WTC11 (cell line): ENCODE results near the gene NID2. TPM values are rescaled to one million over a fixed set of nuclear protein-coding genes. Genes with fewer than 3 reads are reported as not detected.

Experiments used
- ATAC-seq: fragments of 200-7000 bp; cut with Tn5 transposase; 2 replicates; pipeline ENCODE4 v1.10.0; 2021; ENCODE audit warnings: mild to moderate bottlenecking, moderate library complexity
- CTCF ChIA-PET: fragments of 300-600 bp; sonication (Branson Sonifier 250); formaldehyde crosslinking; loops from one replicate; lab custom pipeline; 2021; ENCODE audit warnings: antibody characterized with exemption; lab: Charles Lee
- POLR2A ChIA-PET: fragments of 350-600 bp; sonication (Branson Sonifier 250); formaldehyde crosslinking; loops from one replicate; lab custom pipeline; 2021; ENCODE audit warnings: antibody characterized with exemption; lab: Charles Lee
- DNase-seq: peaks from one replicate; pipeline ENCODE4 v3.0.0; 2021; ENCODE audit warnings: low spot score
- H3K27ac Mint-ChIP-seq: 2 replicates; pipeline ENCODE4 v1.8.0; 2021; ENCODE audit warnings: mixed read lengths
- H3K27me3 Mint-ChIP-seq: 2 replicates; pipeline ENCODE4 v1.8.0; 2021; ENCODE audit warnings: low read depth, mild to moderate bottlenecking, moderate library complexity, mixed read lengths
- H3K36me3 Mint-ChIP-seq: 2 replicates; pipeline ENCODE4 v1.8.0; 2021; ENCODE audit warnings: mixed read lengths
- H3K4me1 Mint-ChIP-seq: 2 replicates; pipeline ENCODE4 v1.8.0; 2022; ENCODE audit warnings: mixed read lengths
- H3K4me3 Mint-ChIP-seq: 2 replicates; pipeline ENCODE4 v1.8.0; 2021; ENCODE audit warnings: mild to moderate bottlenecking, moderate library complexity, mixed read lengths
- H3K9me3 Mint-ChIP-seq: 2 replicates; pipeline ENCODE4 v1.8.0; 2021; ENCODE audit warnings: mixed read lengths
- ARID4B ChIP-seq: sonication (generic); formaldehyde crosslinking; IDR thresholded peaks from 2 replicates; pipeline ENCODE4 v1.8.0; 2023; ENCODE audit warnings: missing genetic modification reagents, mild to moderate bottlenecking, borderline replicate concordance
- CDX4 ChIP-seq: fragments of 250-450 bp; sonication (Bioruptor Pico); IDR thresholded peaks from 2 replicates; pipeline ENCODE4 v1.9.0; 2021; ENCODE audit warnings: moderate library complexity, mild to moderate bottlenecking, inconsistent platforms, borderline replicate concordance
- CREB1 ChIP-seq: sonication (generic); formaldehyde crosslinking; IDR thresholded peaks from 2 replicates; pipeline ENCODE4 v1.8.0; 2023; ENCODE audit warnings: mild to moderate bottlenecking, missing genetic modification reagents
- E2F5 ChIP-seq: sonication (generic); formaldehyde crosslinking; IDR thresholded peaks from 2 replicates; pipeline ENCODE4 v1.8.1; 2022; ENCODE audit warnings: mild to moderate bottlenecking, moderate library complexity, missing genetic modification reagents
- ELF4 ChIP-seq: sonication (generic); formaldehyde crosslinking; IDR thresholded peaks from 2 replicates; pipeline ENCODE4 v1.8.1; 2022; ENCODE audit warnings: low read depth, mild to moderate bottlenecking, moderate library complexity, missing genetic modification reagents
- ERG ChIP-seq: fragments of 250-450 bp; sonication (Bioruptor Pico); IDR thresholded peaks from 2 replicates; pipeline ENCODE4 v1.8.0; 2021; ENCODE audit warnings: mild to moderate bottlenecking
- HMGA2 ChIP-seq: fragments of 250-450 bp; sonication (Bioruptor Pico); IDR thresholded peaks from 2 replicates; pipeline ENCODE4 v1.4.0; 2021; ENCODE audit warnings: mild to moderate bottlenecking, moderate library complexity
- HMGXB4 ChIP-seq: sonication (generic); formaldehyde crosslinking; IDR thresholded peaks from 2 replicates; pipeline ENCODE4 v1.8.1; 2023; ENCODE audit warnings: mild to moderate bottlenecking, moderate library complexity, missing genetic modification reagents
- KAT7 ChIP-seq: sonication (generic); formaldehyde crosslinking; IDR thresholded peaks from 2 replicates; pipeline ENCODE4 v1.8.1; 2023; ENCODE audit warnings: missing genetic modification reagents, mild to moderate bottlenecking, borderline replicate concordance
- MLX ChIP-seq: sonication (generic); formaldehyde crosslinking; IDR thresholded peaks from 2 replicates; pipeline ENCODE4 v1.8.1; 2023; ENCODE audit warnings: mild to moderate bottlenecking, missing genetic modification reagents, moderate library complexity
- NR2C2 ChIP-seq: sonication (generic); formaldehyde crosslinking; IDR thresholded peaks from 2 replicates; pipeline ENCODE4 v1.8.0; 2022; ENCODE audit warnings: mild to moderate bottlenecking, missing genetic modification reagents
- RORB ChIP-seq: fragments of 250-450 bp; sonication (Bioruptor Pico); IDR thresholded peaks from 2 replicates; pipeline ENCODE4 v1.9.0; 2021; ENCODE audit warnings: mild to moderate bottlenecking
- SMAD3 ChIP-seq: sonication (generic); formaldehyde crosslinking; IDR thresholded peaks from 2 replicates; pipeline ENCODE4 v1.8.0; 2022; ENCODE audit warnings: missing genetic modification reagents, mild to moderate bottlenecking, borderline replicate concordance
- SMAD4 ChIP-seq: sonication (generic); formaldehyde crosslinking; IDR thresholded peaks from 2 replicates; pipeline ENCODE4 v1.8.0; 2022; ENCODE audit warnings: mild to moderate bottlenecking, missing genetic modification reagents
- USF2 ChIP-seq: sonication (generic); formaldehyde crosslinking; IDR thresholded peaks from 2 replicates; pipeline ENCODE4 v1.8.1; 2023; ENCODE audit warnings: mild to moderate bottlenecking, missing genetic modification reagents, moderate library complexity
- ZBTB21 ChIP-seq: sonication (generic); formaldehyde crosslinking; IDR thresholded peaks from 2 replicates; pipeline ENCODE4 v1.8.1; 2023; ENCODE audit warnings: mild to moderate bottlenecking, missing genetic modification reagents, borderline replicate concordance
- ZNF263 ChIP-seq: sonication (generic); formaldehyde crosslinking; IDR thresholded peaks from 2 replicates; pipeline ENCODE4 v1.8.1; 2022; ENCODE audit warnings: low read depth, mild to moderate bottlenecking, moderate library complexity, missing genetic modification reagents
- ZNF281 ChIP-seq: sonication (generic); formaldehyde crosslinking; IDR thresholded peaks from 2 replicates; pipeline ENCODE4 v1.8.0; 2023; ENCODE audit warnings: mild to moderate bottlenecking, missing genetic modification reagents
- ZNF416 ChIP-seq: fragments of 250-450 bp; sonication (Bioruptor Pico); IDR thresholded peaks from 2 replicates; pipeline ENCODE4 v1.9.0; 2021; ENCODE audit warnings: mild to moderate bottlenecking, inconsistent platforms
- total RNA-seq: library from RNA; stranded (reverse); gene quantifications from 3 replicates; pipeline ENCODE4 v1.2.3, GENCODE V29; 2021

Gene NID2
- total RNA-seq, 1 experiment from 2014 or later: 5.4 TPM

- H3K27ac Mint-ChIP-seq: no peak overlapping the region
- no peaks in the 10 kb centered on the region for H3K4me1 Mint-ChIP-seq
- no peak overlapping the region for H3K4me3 Mint-ChIP-seq
- ATAC-seq: no peak
- H3K36me3 Mint-ChIP-seq: peaks cover 2% of the 10 kb centered on the region
- ChIA-PET CTCF (interaction anchor here (1.2 kb wide), 1 partner anchor 8 kb away, joined by 6 read pairs; no protein-coding TSS in a partner anchor), POLR2A (no interaction called here)
- peaks cover 1% of the 10 kb centered on the region; the same call in 1 of the 2 replicates for H3K27me3 Mint-ChIP-seq
- DNase-seq: no peak
- peaks cover 5% of the 10 kb centered on the region for H3K9me3 Mint-ChIP-seq
- TF ChIP-seq USF2 (CRISPR knock-in tag) (no peak), NR2C2 (CRISPR knock-in tag) (no peak), E2F5 (CRISPR knock-in tag) (no peak), ZNF281 (no peak), CREB1 (CRISPR knock-in tag) (no peak), ELF4 (CRISPR knock-in tag) (no peak), RORB (CRISPR knock-in tag) (no peak), ZNF416 (CRISPR knock-in tag) (no peak), ARID4B (CRISPR knock-in tag) (no peak), HMGXB4 (no peak), ERG (CRISPR knock-in tag) (no peak), KAT7 (CRISPR knock-in tag) (no peak), ZNF263 (CRISPR knock-in tag) (no peak), ZBTB21 (no peak), MLX (no peak), SMAD3 (no peak), SMAD4 (CRISPR knock-in tag) (no peak), CDX4 (CRISPR knock-in tag) (no peak), HMGA2 (no peak)
Measured at GRCh38 chr14:52079239-52079959, 10.5 kb upstream of the NID2 start.
